ENCODE data around the gene SUPT3H.
"Not testable (repeated sequence)": the region's sequence is repeated elsewhere in the genome, so short reads cannot be mapped to it uniquely, and the experiment has no call there.

Gene SUPT3H

DNA sequence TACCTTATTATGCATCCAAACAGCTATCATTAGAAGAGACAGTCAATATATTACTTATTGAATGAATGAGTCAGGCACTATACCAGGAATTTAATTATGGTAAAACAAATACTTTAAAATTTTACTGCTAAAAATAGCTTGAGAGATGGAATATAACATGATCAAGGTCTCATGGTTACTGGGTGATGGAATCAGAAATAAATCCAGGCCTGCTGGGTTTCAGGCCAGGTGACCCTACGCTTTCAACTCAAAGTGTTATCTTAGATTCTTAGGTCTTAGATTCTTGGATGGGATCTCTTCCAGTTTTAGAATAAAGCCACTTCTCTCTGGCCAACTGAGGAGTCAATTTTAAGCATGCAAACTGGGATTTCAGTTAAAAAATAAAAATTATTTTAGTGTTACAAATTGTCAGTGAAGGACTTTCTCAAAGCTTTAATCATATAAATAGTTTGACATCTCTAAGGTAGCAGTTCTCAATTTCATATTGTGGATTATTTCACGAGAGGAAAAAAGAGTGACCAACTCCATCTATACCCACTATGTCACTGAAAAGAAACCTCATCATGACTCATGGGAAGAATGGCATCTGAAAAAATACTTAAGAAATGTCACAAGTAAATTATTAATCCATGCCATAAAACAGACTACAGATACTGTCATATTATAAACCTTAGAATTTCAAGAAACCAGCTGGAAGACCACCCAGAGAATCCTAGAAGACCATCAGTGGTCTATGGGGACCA lies 333.1 kb downstream of the SUPT3H start:
- DNase-seq: no peak

DNA sequence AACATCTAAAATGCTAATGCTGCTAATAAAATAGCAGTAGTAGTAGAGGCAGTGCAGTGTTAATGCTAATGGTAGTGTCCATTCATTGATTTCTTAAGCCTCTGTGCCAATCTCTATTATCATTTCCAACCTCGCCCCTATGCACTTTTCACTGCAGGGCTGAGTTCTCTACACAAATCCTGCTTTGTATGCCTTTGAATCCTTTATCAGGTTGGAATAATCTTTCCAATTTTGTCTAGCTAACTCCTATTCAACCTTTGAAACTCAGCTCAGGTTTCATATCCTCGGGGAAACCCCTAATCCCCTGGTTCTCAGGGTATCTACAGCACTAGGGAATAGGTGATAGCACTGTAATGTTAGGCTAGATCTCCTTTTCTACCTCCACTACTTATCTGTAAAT lies 333.6 kb downstream of the SUPT3H start:
- no peak for DNase-seq

DNA sequence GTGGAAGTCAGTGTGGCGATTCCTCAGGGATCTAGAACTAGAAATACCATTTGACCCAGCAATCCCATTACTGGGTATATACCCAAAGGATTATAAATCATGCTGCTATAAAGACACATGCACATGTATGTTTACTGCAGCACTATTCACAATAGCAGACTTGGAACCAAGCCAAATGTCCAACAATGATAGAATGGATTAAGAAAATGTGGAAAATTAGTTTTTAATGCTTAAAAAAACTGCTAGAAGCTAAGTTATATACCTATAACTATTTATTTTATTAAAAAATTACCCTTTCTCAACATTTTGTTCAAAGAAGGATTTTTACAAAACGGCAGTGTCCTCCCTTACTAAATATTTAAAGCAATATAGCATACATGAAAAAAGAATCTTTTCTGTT lies 335.1 kb downstream of the SUPT3H start:
- not testable (repeated sequence) for DNase-seq

DNA sequence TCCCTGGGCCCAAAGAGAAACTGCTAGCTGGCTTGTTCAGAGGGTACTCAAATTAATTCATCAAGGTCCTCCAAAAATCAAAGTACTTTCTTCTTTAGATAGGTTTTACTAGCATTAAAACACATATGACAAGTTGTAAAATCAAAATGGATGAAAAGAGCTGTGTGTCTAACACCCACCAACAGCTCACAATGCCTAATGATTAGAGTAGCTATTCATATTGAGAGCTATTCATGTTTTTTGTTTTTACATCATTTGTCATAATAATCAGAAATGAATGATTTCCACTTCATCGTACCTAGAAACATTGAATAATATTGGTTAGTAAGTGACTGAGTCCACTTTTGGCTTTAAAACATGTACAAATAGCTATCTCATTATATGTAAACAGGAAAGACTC lies 339.5 kb downstream of the SUPT3H start:
- DNase-seq: no peak

DNA sequence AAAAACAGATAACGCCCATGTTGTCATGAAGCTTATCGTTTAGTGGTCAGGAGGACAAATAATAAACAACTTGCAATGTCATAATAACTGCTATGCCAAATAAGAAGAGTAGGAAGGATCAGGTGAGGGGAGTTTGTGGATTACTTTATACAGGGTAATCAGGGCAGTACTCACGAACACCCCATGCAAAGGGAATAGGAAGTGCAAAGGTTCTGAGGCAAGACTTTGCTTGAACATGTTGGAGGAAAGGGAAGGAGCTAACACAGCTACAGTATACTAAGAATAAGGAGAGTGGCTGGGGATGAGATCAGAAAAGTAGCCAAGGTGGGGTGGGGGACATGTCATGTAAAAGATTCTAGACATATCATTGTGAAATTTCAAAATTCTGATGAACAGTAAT lies 341.6 kb downstream of the SUPT3H start:
- DNase-seq: no peak

DNA sequence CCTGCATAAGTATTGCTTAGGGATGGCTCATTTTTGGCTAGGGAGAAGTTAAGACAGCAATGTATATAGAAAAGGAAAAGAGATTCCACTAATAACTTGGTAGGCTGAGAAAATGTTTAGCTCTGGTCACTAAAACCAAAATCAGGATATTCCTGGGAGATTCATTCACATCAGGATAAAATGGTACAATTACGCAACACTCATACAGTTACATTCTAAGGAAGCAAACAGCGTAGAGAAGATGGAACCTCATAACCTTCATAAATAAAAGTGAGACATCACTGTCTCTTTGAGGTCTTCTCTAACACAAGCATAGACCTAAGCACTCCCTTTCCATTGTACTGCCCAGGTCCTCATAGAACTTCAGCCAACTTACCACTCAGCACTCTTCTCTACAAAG lies 345.3 kb downstream of the SUPT3H start:
- DNase-seq: no peak

DNA sequence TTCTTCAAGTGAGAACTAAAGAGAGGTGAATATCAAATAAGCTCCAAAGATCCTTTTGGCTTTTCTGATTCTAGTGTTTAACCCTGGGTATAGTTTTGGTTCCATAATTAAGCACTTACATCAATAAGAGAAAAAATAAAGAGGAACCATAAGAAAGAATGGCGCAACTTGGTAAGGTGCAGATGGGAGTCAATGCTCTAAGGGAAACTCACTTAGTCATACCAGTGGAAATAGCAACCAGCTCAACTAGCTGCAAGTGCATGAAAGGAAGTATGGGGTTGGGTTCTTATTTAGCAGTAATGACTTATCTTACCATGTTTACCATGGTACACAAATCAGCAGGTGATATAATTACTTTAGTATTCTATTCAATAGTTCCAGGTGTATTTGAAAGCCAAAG lies 346.1 kb downstream of the SUPT3H start:
- DNase-seq: no peak

DNA sequence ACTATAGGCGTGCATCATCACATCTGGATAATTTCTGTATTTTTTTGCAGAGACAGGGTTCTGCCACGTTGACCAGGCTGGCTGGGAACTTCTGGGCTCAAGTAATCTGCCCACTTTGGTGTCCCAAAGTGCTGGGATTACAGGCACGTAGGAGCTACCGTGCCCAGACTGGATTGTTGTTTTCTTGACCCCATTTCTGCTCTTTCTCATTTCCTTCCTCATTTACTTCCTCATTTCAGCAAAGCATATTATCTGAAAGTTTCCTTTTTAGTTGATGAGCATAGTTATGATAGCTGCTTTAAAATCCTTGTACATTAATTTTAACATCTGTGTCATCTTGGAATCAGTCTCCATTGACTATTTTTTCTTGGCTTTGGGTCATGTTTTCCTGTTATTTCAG lies 350.6 kb downstream of the SUPT3H start:
- no peak for DNase-seq

DNA sequence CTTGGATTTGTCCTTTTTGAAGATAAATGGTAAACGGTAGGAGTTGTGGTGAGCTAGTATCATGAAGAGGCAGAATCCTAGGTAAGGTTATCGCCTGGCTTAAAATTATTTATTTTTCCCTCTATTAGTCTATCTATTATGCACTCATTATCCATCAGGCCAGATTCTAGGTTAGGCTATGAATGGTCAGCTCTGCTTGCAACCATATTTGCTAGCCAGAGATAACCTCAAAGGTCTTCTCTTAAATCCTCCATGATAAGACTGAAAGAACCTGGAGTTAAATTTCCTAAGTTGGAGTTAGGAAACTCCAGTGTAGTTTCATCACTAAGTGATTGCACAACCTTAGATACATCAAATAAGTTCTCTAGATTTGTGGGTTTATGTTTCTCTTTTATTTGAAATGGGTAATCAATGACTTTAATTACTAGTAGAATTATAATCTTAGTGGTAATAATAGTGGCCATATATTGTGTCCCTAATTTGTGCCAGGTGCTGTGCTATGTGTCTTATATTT lies 351.7 kb downstream of the SUPT3H start:
- DNase-seq: no peak

DNA sequence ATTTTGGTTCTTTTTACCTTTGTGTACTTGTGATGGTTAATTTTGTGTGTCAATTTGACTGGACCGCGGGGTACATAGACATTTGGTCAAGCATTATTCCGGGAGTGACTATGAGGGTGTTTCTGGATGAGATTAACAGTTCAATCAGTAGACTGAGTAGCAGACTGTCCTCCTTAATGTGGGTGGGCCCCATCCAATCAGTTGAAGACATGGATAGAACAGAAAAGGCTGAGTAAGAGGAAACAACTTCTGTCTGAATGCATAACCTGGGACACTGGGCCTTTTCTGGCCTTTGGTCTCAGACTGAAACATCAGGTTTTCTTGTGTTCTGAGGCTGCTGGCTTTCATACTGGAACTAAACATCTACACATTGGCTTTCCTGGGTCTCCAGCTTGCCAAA lies 353.1 kb downstream of the SUPT3H start:
- DNase-seq: no peak

DNA sequence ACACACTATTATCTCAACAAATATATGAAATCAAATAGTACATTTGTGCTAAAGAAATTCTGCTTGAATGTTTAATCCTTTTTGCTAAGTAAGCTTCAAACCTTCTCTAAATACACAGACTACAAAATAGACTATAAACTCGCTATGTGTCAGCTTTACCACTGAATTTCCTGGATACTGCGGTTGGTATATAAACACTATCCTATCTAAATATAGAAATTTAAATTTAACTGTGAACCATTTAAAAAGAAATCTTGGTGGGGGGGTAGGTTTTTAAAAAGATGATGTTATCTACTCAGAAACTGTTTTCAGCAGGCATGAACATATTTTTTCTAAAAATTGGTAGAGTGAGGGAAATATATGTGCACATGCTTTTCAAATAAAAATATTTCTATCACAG lies 356.1 kb downstream of the SUPT3H start:
- DNase-seq: no peak

DNA sequence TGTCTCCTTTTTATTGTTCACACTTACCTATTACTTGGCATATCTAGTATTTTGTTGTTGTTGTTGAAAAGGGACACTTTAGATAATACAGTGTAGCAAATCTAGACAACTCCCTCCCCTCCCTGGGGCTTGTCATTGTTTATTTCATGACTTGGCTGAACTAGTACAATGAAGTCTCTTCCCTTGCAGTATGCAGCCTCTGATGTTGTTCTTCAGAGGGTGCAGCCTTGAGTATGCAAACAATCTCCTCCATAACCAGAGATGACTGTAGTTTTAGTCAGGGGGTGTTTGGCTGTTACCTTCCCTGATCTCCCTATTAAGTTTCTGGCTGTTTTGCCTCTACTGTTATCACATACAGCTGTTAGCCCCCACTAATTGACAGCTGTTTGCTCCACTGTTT lies 365.0 kb downstream of the SUPT3H start:
- DNase-seq: no peak

DNA sequence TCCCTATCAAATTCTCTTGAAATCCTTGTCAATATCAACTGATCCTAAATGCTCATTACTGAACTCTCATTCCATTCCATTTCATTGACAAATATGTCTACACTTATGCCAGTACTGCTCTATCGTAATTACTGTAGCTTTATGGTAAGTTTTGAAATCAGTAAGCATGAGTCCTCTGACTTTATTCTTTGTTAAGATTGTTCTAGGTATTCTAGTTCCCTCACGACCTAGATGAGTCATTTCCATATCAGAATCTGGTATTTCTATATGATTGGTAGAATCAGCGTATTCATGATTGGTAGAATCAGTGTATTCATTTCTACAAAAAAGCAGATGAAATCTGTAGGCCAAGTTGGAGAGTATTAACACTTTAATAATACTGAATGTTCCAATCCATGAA lies 368.2 kb downstream of the SUPT3H start:
- DNase-seq: no peak

DNA sequence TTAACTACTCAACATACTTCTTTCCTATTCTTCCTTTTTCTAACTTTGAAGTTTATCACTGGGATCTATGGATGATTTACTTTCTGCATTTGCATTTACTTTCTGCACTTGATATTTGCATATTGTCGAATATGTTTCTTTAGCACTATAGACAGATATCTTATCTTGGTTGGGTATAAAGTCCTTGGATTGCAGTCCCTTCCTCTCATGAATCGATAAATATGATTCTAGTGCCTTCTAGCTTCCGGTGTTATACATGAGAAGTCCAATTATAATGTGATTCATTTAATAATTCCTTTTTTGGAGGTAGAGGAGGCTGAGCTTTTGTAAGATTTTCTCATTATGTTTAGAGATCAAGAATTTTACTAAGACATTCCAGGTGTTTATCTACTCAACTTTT lies 370.8 kb downstream of the SUPT3H start:
- DNase-seq: no peak

DNA sequence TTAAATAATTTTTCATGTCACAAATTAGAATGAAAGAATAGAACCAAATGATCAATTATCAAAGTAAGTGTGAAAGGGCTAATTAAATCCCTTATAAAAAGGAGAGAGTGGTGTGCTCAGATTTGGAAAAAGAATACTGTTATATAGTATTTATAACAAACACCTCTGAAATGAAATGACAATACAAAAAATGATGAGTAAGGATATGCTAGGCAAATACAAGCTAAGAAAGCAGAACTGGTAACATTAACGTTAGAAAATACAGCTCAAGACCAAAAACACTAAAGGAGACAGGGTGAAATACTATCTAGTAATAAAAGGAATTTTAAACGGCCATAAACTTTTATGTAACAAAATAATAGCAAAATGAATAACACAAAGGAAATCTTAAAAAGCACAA lies 373.8 kb downstream of the SUPT3H start:
- no peak for DNase-seq

DNA sequence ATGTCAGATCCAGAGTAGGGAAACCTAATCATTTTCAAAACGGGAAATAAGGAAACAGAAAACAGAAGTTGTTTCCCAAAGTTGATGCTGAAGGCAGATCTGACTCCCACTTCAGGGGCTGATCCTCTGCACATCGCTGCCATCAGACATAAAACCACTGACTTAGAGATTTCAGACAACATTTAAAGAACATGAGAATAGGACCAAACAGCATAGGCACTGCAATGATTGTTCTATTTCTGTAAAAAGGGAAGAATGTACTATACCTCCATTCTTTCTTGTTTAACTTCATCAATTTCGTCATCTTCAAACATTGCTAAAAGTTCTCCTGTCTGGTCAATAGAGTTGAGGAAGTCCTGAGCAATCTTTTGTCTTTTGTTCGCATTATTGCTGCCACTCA lies 374.3 kb downstream of the SUPT3H start:
- DNase-seq: no peak

DNA sequence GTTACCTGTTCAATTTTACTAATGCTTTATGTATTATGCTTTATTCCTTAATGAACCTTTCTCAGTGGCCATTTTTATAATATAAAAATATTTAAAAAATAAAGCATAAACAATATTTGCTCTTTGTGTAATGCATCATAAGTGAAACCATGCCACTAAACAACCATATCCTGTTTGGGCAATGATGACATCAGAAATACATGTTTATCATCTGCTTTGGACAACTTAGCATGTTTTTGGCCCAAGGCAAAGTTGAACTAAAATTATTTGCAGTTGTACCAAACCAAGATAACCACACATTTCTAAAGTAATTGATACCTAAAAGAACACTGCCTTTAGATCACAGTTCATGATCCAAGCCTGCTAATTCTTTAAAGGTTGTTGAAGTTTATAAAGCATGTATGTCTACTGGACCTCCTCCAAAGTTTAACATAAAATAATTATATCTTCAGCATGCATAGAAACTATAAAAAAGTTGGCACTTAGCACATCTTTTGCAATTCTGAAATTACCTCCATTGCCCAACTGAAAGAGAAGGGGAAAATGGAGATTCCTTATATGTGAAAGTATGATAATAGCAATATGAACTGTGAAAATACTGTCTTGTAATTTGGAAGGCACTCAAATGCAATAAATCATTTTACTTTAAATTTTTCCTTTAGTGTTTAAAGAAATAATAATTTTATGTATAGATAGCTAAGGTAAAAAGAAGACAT lies 375.2 kb downstream of the SUPT3H start:
- DNase-seq: no peak

DNA sequence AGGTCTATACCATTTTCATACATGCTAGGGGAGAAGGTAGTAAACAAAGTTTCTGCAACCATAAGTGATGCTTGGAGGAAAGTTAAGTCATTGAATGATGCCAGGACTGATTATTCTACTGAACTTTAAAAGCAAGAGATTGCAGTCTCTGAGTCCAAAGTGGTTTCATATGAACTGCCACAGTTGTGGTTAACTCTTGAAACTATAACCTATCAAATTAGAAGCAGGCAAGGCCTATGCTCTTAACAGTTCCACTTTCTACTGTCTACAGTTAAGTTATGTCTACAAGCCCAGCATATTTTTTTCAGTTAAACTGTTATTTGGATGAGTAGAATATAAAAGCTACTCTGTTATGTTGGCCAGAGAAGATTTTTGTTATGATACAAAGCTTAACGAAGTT lies 376.1 kb downstream of the SUPT3H start:
- no peak for DNase-seq

DNA sequence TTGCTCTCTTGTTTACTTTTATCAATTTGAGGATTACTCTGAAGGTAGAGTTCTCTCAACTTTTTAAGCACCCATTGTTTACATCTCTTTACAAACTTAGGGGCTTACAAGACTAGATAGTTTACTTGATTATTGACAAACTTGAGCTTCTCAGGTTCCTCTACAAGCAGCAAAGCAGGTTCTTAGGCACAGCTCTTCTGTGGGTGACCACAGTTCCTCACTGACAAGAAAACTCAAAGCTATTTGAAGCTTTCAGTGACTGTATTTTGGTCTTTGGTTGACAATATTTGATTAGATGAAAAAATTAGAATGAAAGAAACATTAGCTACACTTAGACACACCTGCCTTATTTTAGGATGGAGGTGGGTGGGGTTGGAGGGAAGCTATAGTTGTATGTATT lies 376.9 kb downstream of the SUPT3H start:
- DNase-seq: no peak

DNA sequence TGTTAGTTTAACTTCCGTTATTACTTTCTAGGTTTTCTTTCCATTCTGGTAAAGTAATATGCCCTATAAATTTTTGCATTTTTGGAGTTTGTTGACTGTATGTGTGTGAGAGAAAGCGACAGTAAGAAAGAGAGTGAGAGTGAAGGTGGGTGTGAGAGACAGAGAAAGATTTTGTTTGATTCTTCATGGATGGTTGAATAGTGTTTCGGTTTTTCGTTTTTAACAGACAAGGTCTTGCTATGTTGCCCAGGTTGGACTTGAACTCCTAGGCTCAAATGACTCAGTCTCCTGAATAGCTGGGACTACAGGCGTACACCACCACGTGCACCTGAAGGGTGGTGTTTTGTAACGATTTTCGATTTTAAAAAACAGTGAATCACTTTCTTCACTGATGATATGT lies 378.7 kb downstream of the SUPT3H start:
- DNase-seq: no peak

DNA sequence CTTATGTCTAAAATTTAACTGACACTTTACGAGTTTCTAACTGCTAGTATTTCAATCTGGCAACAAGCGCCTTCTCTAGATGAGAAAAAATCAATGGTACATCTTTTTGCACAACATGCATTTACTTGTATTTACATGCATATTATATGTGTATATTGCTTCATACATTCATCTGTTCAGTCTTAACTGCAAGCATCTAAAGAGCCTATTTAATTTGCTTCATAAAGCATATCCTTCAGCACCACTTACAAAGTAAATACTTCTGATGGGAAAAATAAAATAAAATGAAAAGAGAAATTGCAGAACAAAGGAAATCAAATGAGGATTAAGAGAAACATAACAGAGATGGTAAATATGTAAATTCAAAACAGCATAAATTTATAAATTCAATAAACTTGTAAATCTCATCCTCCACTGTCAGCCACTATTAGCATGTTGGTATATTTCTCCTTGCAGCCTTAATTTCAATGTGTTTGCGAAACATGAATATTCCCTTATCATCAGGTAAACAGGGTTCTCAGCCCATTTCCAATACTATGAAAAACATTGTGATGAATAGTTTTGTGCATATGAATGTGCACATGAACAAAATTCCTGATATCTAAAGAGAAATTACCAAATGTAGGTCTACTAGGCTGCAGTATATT lies 382.1 kb downstream of the SUPT3H start:
- DNase-seq: no peak

DNA sequence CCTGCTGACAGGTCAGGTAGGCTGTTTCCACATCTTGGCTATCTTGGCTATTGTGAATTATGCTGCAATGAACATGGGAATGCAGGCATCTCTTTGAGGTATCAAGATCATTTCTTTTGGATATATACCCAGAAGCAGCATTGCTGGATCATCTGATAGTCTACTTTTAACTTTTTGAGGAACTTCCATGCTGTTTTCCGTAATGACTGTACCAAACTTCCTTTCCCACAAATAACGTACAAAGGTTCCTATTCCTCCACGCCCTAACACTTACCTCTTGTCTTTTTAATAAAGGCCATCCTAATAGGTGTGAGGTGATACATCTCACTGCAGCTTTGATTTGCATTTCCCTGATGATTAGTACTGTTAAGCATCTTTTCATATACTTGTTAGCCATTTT lies 388.3 kb downstream of the SUPT3H start:
- no peak for DNase-seq

DNA sequence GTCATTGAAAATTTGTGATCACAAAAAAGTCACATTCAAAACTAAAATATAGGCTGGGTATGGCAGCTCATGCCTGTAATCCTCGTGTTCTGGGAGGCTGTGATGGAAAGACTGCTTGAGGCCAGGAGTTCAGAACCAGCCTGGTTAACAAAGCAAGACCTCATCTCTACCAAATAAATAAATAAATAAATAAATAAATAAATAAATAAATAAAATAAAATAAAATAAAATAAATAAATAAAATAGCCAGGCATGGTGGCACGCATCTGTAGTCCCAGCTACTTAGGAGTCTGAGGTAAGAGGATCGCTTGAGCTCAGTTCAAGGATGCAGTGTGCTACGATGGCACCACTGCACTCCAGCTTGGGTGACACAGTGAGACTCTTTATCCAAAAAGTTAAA lies 392.7 kb downstream of the SUPT3H start:
- DNase-seq: no peak

Measured in activated T-cell treated with anti-CD3 and anti-CD28 coated beads, Interleukin-2, amount 50 U/mL, for 48 hours (primary cell).